Liver (tissue), 10 donors: ENCODE measurements around the gene WNK1. TPM values are rescaled to one million over a fixed set of nuclear protein-coding genes. Genes with fewer than 3 reads are reported as not detected.

Source experiments
- DNase-seq: peaks from one replicate; pipeline ENCODE4 v3.0.0-alpha.2; 2017; ENCODE audit warnings: low spot score
- H3K27ac ChIP-seq, 2 donors: one replicate each; pipeline ENCODE4 v1.7.0; 2013; ENCODE audit warnings: inconsistent platforms in 2 of 2, low read length in 2 of 2, control low read depth in 1 of 2, low read depth in 1 of 2, mild to moderate bottlenecking in 1 of 2
- H3K27me3 ChIP-seq, 4 donors: one replicate each; pipeline versions ENCODE4 v1.6.1 to v1.7.0; 2013; ENCODE audit warnings: low read length in 3 of 4, inconsistent platforms in 1 of 4, mild to moderate bottlenecking in 1 of 4, moderate library complexity in 1 of 4; ENCODE audit not compliant: control insufficient read depth in 4 of 4, insufficient read depth in 4 of 4
- H3K36me3 ChIP-seq, 4 donors: one replicate each; pipeline versions ENCODE4 v1.6.1 to v1.7.0; 2013; ENCODE audit warnings: low read length in 3 of 4, mild to moderate bottlenecking in 3 of 4, low read depth in 1 of 4, moderate library complexity in 1 of 4; ENCODE audit not compliant: control insufficient read depth in 4 of 4, insufficient read depth in 3 of 4
- H3K4me1 ChIP-seq, 4 donors: one replicate each; pipeline versions ENCODE4 v1.6.1 to v1.7.0; 2013; ENCODE audit warnings: low read length in 3 of 4, mild to moderate bottlenecking in 3 of 4, moderate library complexity in 1 of 4; ENCODE audit not compliant: control insufficient read depth in 4 of 4, insufficient read depth in 4 of 4
- H3K4me3 ChIP-seq, 3 donors: one replicate each; pipeline versions ENCODE4 v1.6.1 to v1.7.0; 2013; ENCODE audit warnings: low read length in 3 of 3, control low read depth in 1 of 3, low read depth in 1 of 3, mild to moderate bottlenecking in 1 of 3
- H3K9ac ChIP-seq, 2 donors: one replicate each; pipeline ENCODE4 v1.7.0; 2013; ENCODE audit warnings: low read length in 2 of 2, mild to moderate bottlenecking in 2 of 2, moderate library complexity in 2 of 2, control low read depth in 1 of 2, low read depth in 1 of 2
- H3K9me3 ChIP-seq, 4 donors: one replicate each; pipeline versions ENCODE4 v1.6.1 to v1.7.0; 2013; ENCODE audit warnings: low read length in 3 of 4; ENCODE audit not compliant: control insufficient read depth in 4 of 4
- ATF3 ChIP-seq: IDR thresholded peaks from 2 replicates; pipeline ENCODE4 v1.6.1; 2016; ENCODE audit warnings: antibody characterized with exemption
- CTCF ChIP-seq: fragments of 150-350 bp; IDR thresholded peaks from 2 replicates; pipeline ENCODE4 v1.5.1; 2017; ENCODE audit warnings: improper control_type of control experiment, low read depth, low read length; ENCODE audit not compliant: missing input control
- EGR1 ChIP-seq, 2 donors: IDR thresholded peaks; 2 replicates each; pipeline ENCODE4 v1.6.1; 2016 to 2018; ENCODE audit warnings: antibody characterized with exemption in 2 of 2, low read depth in 2 of 2
- FOXA1 ChIP-seq: IDR thresholded peaks from 2 replicates; pipeline ENCODE4 v1.6.1; 2016; ENCODE audit warnings: antibody characterized with exemption
- FOXA2 ChIP-seq: IDR thresholded peaks from 2 replicates; pipeline ENCODE4 v1.6.1; 2016; ENCODE audit warnings: antibody characterized with exemption
- GABPA ChIP-seq, 2 donors: IDR thresholded peaks in 1 of 2; conservative IDR thresholded peaks in 1 of 2; 2 replicates each; pipeline ENCODE4 v1.6.1; 2016; ENCODE audit warnings: antibody characterized with exemption in 2 of 2, mild to moderate bottlenecking in 1 of 2, moderate library complexity in 1 of 2
- HNF4A ChIP-seq, 2 donors: conservative IDR thresholded peaks; 2 replicates each; pipeline ENCODE4 v1.6.1; 2016; ENCODE audit warnings: antibody characterized with exemption in 2 of 2, mild to moderate bottlenecking in 2 of 2
- HNF4G ChIP-seq: IDR thresholded peaks from 2 replicates; pipeline ENCODE4 v1.6.1; 2016; ENCODE audit warnings: antibody characterized with exemption
- JUND ChIP-seq, 2 donors: IDR thresholded peaks; 2 replicates each; pipeline ENCODE4 v1.6.1; 2016; ENCODE audit warnings: antibody characterized with exemption in 2 of 2
- MAX ChIP-seq: IDR thresholded peaks from 2 replicates; pipeline ENCODE4 v1.6.1; 2016; ENCODE audit warnings: antibody characterized with exemption
- NR2F2 ChIP-seq: IDR thresholded peaks from 2 replicates; pipeline ENCODE4 v1.6.1; 2016; ENCODE audit warnings: antibody characterized with exemption
- RAD21 ChIP-seq, 2 donors: IDR thresholded peaks; 2 replicates each; pipeline ENCODE4 v1.6.1; 2016; ENCODE audit warnings: antibody characterized with exemption in 2 of 2, mild to moderate bottlenecking in 2 of 2
- RXRA ChIP-seq, 2 donors: IDR thresholded peaks; 2 replicates each; pipeline ENCODE4 v1.6.1; 2017 to 2018; ENCODE audit warnings: antibody characterized with exemption in 2 of 2, mild to moderate bottlenecking in 1 of 2
- SP1 ChIP-seq: IDR thresholded peaks from 2 replicates; pipeline ENCODE4 v1.6.1; 2018; ENCODE audit warnings: antibody characterized with exemption, mild to moderate bottlenecking
- TAF1 ChIP-seq: conservative IDR thresholded peaks from 2 replicates; pipeline ENCODE4 v1.6.1; 2016; ENCODE audit warnings: antibody characterized with exemption, mild to moderate bottlenecking
- YY1 ChIP-seq: IDR thresholded peaks from 2 replicates; pipeline ENCODE4 v1.6.1; 2016; ENCODE audit warnings: antibody characterized with exemption, mild to moderate bottlenecking
- WGBS: extraction: QIAGEN DNeasy Blood & Tissue Kit; methylation state at CpG from one replicate; pipeline ENCODE4 v1.1.7; 2013; 5-methylcytosine and 5-hydroxymethylcytosine counted together
- polyA plus RNA-seq, 2 donors: library from polyadenylated mRNA; stranded (reverse) in 1 of 2; unstranded in 1 of 2; fragments of 200-250 nt in 1 of 2; fragments of >200 nt in 1 of 2; fragmentation: Nextera tagmentation in 1 of 2; extraction: Ambion mirVana in 1 of 2; gene quantifications; one replicate each; pipeline versions ENCODE4 v1.2.1 to v1.2.3, GENCODE V29; 2013 to 2015
- small RNA-seq: library from RNA; depleted of rRNA; stranded (forward); fragments of <200 nt; gene quantifications from one replicate; pipeline ENCODE3, GENCODE V24; 2014
- total RNA-seq, 2 donors: library from RNA; depleted of rRNA; stranded (reverse); fragments of >200 nt; gene quantifications; one replicate each; pipeline ENCODE4 v1.2.3, GENCODE V29; 2014
- TF ChIP-seq, protein P1 (sequence below): IDR thresholded peaks from 2 replicates; pipeline ENCODE4 v1.6.1; 2016; ENCODE audit warnings: antibody characterized with exemption, mild to moderate bottlenecking
- TF ChIP-seq, protein P2 (sequence below): IDR thresholded peaks from 2 replicates; pipeline ENCODE4 v1.6.1; 2016; ENCODE audit warnings: antibody characterized with exemption
- donor health status: healthy.
- donor health status: healthy.
- donor health status: healthy.
- donor health status: healthy.
- donor health status: healthy.

The WNK1 gene
- total and polyA plus RNA-seq, 4 donors, result 22.4 to 299 (median 53.8) TPM

- no peaks in the 10 kb centered on the region for H3K36me3 ChIP-seq
- 72% methylated on average over 8 of the region's 8 CpGs for WGBS
- TF ChIP-seq EGR1 (IDR thresholded peaks at IDR 0.05; ENCODE audit: low read depth in 2 of 2) (no peak), SP1 (no peak), CTCF (no peak), RXRA (IDR thresholded peaks at IDR 0.05) (no peak), MAX (no peak), YY1 (no peak), FOXA1 (no peak), TAF1 (no peak), HNF4G (no peak), HNF4A (conservative IDR thresholded peaks at IDR 0.05) (no peak), ATF3 (no peak), FOXA2 (no peak), NR2F2 (no peak), JUND (IDR thresholded peaks at IDR 0.05) (no peak), GABPA (IDR thresholded peaks at IDR 0.05 in 1 of 2, conservative IDR thresholded peaks at IDR 0.05 in 1 of 2) (no peak), RAD21 (IDR thresholded peaks at IDR 0.05) (no peak)
- TF ChIP-seq, protein P1, sequence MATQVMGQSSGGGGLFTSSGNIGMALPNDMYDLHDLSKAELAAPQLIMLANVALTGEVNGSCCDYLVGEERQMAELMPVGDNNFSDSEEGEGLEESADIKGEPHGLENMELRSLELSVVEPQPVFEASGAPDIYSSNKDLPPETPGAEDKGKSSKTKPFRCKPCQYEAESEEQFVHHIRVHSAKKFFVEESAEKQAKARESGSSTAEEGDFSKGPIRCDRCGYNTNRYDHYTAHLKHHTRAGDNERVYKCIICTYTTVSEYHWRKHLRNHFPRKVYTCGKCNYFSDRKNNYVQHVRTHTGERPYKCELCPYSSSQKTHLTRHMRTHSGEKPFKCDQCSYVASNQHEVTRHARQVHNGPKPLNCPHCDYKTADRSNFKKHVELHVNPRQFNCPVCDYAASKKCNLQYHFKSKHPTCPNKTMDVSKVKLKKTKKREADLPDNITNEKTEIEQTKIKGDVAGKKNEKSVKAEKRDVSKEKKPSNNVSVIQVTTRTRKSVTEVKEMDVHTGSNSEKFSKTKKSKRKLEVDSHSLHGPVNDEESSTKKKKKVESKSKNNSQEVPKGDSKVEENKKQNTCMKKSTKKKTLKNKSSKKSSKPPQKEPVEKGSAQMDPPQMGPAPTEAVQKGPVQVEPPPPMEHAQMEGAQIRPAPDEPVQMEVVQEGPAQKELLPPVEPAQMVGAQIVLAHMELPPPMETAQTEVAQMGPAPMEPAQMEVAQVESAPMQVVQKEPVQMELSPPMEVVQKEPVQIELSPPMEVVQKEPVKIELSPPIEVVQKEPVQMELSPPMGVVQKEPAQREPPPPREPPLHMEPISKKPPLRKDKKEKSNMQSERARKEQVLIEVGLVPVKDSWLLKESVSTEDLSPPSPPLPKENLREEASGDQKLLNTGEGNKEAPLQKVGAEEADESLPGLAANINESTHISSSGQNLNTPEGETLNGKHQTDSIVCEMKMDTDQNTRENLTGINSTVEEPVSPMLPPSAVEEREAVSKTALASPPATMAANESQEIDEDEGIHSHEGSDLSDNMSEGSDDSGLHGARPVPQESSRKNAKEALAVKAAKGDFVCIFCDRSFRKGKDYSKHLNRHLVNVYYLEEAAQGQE, result no peak
- TF ChIP-seq, protein P2, sequence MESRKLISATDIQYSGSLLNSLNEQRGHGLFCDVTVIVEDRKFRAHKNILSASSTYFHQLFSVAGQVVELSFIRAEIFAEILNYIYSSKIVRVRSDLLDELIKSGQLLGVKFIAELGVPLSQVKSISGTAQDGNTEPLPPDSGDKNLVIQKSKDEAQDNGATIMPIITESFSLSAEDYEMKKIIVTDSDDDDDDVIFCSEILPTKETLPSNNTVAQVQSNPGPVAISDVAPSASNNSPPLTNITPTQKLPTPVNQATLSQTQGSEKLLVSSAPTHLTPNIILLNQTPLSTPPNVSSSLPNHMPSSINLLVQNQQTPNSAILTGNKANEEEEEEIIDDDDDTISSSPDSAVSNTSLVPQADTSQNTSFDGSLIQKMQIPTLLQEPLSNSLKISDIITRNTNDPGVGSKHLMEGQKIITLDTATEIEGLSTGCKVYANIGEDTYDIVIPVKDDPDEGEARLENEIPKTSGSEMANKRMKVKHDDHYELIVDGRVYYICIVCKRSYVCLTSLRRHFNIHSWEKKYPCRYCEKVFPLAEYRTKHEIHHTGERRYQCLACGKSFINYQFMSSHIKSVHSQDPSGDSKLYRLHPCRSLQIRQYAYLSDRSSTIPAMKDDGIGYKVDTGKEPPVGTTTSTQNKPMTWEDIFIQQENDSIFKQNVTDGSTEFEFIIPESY, result no peak
- no peaks in the 10 kb centered on the region for H3K9me3 ChIP-seq
- no peak for DNase-seq
- H3K27me3 ChIP-seq, result no peaks in the 10 kb centered on the region
- H3K4me3 ChIP-seq, result no peak overlapping the region
- H3K9ac ChIP-seq, result no peak overlapping the region
- no peak overlapping the region for H3K27ac ChIP-seq
- no peaks in the 10 kb centered on the region for H3K4me1 ChIP-seq
Observed at GRCh38 chr12:958588-959123, 206.3 kb downstream of the WNK1 start.

Small RNAs within 50 kb of the gene (small RNA-seq; reads per million reads assigned to genes)
- not detected for gene RNU4ATAC16P

Other genes with a start within 250 kb of the WNK1 start
- 10 to 100 TPM in 1 of 2 donors, 1 to 10 TPM in 1; 6.7 to 14.9 TPM for gene NINJ2, start 89.1 kb upstream of the WNK1 start, total RNA-seq
- gene NINJ2, start 89.1 kb upstream of the WNK1 start, polyA plus RNA-seq, result 10 to 100 TPM; 15.9 to 16.5 TPM
- gene RAD52, start 197.1 kb downstream of the WNK1 start, total RNA-seq, result 10 to 100 TPM in 1 of 2 donors, 1 to 10 TPM in 1; 9.3 to 14.2 TPM
- gene RAD52, start 197.1 kb downstream of the WNK1 start, polyA plus RNA-seq, result 1 to 10 TPM; 3.7 to 4.0 TPM
- 10 to 100 TPM in 1 of 2 donors, 1 to 10 TPM in 1; 8.0 to 50.2 TPM for gene ERC1, start 238.6 kb downstream of the WNK1 start, total RNA-seq
- 10 to 100 TPM in 1 of 2 donors, 1 to 10 TPM in 1; 6.2 to 12.5 TPM for gene ERC1, start 238.6 kb downstream of the WNK1 start, polyA plus RNA-seq